ENCODE data around the gene LECT2. TPM values are rescaled to one million over a fixed set of nuclear protein-coding genes. Genes with fewer than 3 reads are reported as not detected.

The LECT2 gene
- total and polyA plus RNA-seq, 8 donors = not detected

GRCh38 chr5:135913713-135914626 is 40.8 kb downstream of the LECT2 start:
- no peaks in the 10 kb centered on the region for H3K27me3 ChIP-seq
- ATAC-seq = no peak
- no peak overlapping the region for H3K4me3 ChIP-seq
- intact Hi-C loops (cut with DNase I) = no loop called here
- no peaks in the 10 kb centered on the region for H3K4me1 ChIP-seq
- FAIRE-seq = no peak
- no peaks in the 10 kb centered on the region for H3K36me3 ChIP-seq
- no peak for DNase-seq
- no peak for TF ChIP-seq CTCF (IDR thresholded peaks at IDR 0.05)
- H3K27ac ChIP-seq = no peak overlapping the region
- H3K9me3 ChIP-seq = no peaks in the 10 kb centered on the region
- WGBS, 2 donors = 46 to 61% methylated on average over 4 of the region's 4 CpGs

- no peak for ATAC-seq
These were observed 49.6 kb downstream of the LECT2 start for GRCh38 chr5:135905144-135905543.

GRCh38 chr5:135901633-135902032 is 53.1 kb downstream of the LECT2 start:
- no peak for TF ChIP-seq CTCF (IDR thresholded peaks at IDR 0.05)
- H3K4me3 ChIP-seq = no peak overlapping the region
- H3K36me3 ChIP-seq = no peaks in the 10 kb centered on the region
- intact Hi-C loops (cut with DNase I) = no loop called here
- H3K9me3 ChIP-seq = no peaks in the 10 kb centered on the region
- 18 to 25% methylated on average over 3 of the region's 3 CpGs for WGBS, 2 donors
- ATAC-seq (no peak), FAIRE-seq (no peak), DNase-seq (no peak)
- peaks cover 0 to 8% (median 0%) of the 10 kb centered on the region in 4 donors for H3K27me3 ChIP-seq
- H3K4me1 ChIP-seq = no peaks in the 10 kb centered on the region
- no peak overlapping the region for H3K27ac ChIP-seq

More at GRCh38 chr5:135905144-135905543, 49.6 kb downstream of the LECT2 start:
- Histone ChIP-seq H3K36me3 (no peaks in the 10 kb centered on the region), H3K9me3 (no peaks in the 10 kb centered on the region), H3K27ac (no peak overlapping the region), H3K4me3 (no peak overlapping the region), H3K4me1 (no peaks in the 10 kb centered on the region), H3K27me3 (peaks cover 0 to 8% (median 0%) of the 10 kb centered on the region in 4 donors)
- WGBS, 2 donors = 50 to 66% methylated on average over 1 of the region's 1 CpG
- FAIRE-seq (no peak), DNase-seq (no peak)
- intact Hi-C loops (cut with DNase I) = no loop called here
- TF ChIP-seq CTCF (IDR thresholded peaks at IDR 0.05) = no peak

GRCh38 chr5:135900276-135900675 is 54.5 kb downstream of the LECT2 start:
- no peak for TF ChIP-seq CTCF (IDR thresholded peaks at IDR 0.05)
- peaks cover 0 to 8% (median 0%) of the 10 kb centered on the region in 4 donors for H3K27me3 ChIP-seq
- no peak for DNase-seq
- no peak overlapping the region for H3K27ac ChIP-seq
- intact Hi-C loops (cut with DNase I) = no loop called here
- no peaks in the 10 kb centered on the region for H3K36me3 ChIP-seq
- ATAC-seq = no peak
- WGBS, 2 donors = 61 to 62% methylated on average over 3 of the region's 3 CpGs
- no peaks in the 10 kb centered on the region for H3K9me3 ChIP-seq
- FAIRE-seq = no peak
- no peaks in the 10 kb centered on the region for H3K4me1 ChIP-seq
- no peak overlapping the region for H3K4me3 ChIP-seq

- H3K4me1 ChIP-seq = no peaks in the 10 kb centered on the region
- WGBS, 2 donors = 73 to 84% methylated on average over 6 of the region's 6 CpGs
- FAIRE-seq (no peak), ATAC-seq (no peak), DNase-seq (no peak)
- no peak for TF ChIP-seq CTCF (IDR thresholded peaks at IDR 0.05)
- H3K9me3 ChIP-seq = no peaks in the 10 kb centered on the region
- no peak overlapping the region for H3K27ac ChIP-seq
- H3K36me3 ChIP-seq = no peaks in the 10 kb centered on the region
- no peak overlapping the region for H3K4me3 ChIP-seq
- intact Hi-C loops (cut with DNase I) = no loop called here
- peaks cover 0 to 8% (median 0%) of the 10 kb centered on the region in 4 donors for H3K27me3 ChIP-seq
These were observed 56.1 kb downstream of the LECT2 start for GRCh38 chr5:135898651-135899050.
